ENCODE data around the gene ZNF516.
"Not testable (repeated sequence)": the region's sequence is repeated elsewhere in the genome, so short reads cannot be mapped to it uniquely, and the experiment has no call there.

Gene ZNF516

GRCh38 chr18:76495006-76495370, at the start of gene ZNF516:
TSS of gene ZNF516 (minus strand) at chr18:76495242. CDS start at chr18:76443054, 52,188 bp downstream.
- DNase-seq = no peak

DNA sequence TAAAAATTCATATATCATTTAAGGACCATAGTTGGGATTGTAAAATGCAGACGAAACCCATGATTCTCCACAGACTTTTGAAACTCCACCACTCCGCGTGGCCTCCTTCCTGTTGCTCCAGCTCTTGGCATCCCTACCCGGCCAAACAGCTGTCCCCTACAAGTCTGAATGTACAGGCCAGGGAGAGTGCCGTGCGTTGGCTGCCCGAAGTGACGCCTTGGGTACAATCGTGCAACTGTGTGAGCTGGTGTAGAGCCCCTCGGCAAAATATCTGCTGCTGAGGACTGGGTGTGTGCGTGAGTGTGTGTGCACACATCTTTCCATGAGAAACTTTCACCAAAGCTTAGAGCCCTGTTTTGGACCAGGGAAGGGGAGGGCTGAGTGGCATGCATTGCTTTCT, 43.8 kb upstream of the ZNF516 start:
- no peak for DNase-seq

GRCh38 chr18:76537621-76538020, 42.6 kb upstream of the ZNF516 start:
- no peak for DNase-seq

DNA sequence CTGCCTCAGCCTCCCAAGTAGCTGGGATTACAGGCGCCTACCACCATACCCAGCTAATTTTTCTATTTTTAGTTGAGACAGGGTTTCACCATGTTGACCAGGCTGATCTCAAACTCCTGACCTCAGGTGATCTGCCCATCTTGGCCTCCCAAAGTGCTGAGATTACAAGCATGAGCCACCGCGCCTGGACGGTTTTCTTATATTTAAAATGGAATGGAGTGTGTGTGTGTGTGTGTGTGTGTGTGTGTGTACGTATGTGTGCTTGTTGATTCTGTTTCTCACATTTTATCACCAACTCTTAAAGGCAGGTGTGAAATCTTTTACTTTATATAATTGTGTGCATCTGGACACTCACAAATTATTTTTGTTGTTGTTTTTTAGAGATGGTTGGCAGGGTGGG, 41.6 kb upstream of the ZNF516 start:
- DNase-seq = not testable (repeated sequence)

GRCh38 chr18:76532875-76533274, 37.8 kb upstream of the ZNF516 start:
- no peak for DNase-seq

GRCh38 chr18:76530846-76531245, 35.8 kb upstream of the ZNF516 start:
- no peak for DNase-seq

GRCh38 chr18:76530391-76530790, 35.3 kb upstream of the ZNF516 start:
- no peak for DNase-seq

DNA sequence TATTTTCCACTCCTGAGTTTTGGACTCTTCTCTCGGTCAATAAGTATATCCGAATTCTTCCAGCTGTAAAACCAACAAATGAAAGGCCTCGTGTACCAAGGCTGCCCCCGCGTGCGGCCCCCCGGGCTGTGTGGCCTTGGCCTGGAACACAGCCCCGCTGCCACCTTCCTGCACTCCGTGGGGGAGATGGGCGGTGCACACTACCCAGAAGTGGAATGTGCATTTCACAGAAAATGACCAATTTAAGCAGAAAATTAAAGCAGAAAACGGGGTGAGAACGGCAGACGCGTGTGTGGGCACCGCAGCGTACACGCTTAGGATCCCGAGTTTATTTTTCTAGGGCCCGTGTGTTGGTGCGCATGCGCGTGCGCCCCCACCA, 34.4 kb upstream of the ZNF516 start:
- no peak for DNase-seq

GRCh38 chr18:76528477-76529432, 33.7 kb upstream of the ZNF516 start:
- no peak for DNase-seq

GRCh38 chr18:76525911-76526310, 30.9 kb upstream of the ZNF516 start:
- no peak for DNase-seq

GRCh38 chr18:76524900-76525698, 30.1 kb upstream of the ZNF516 start:
- DNase-seq = no peak

- DNase-seq = no peak
These were observed 29.4 kb upstream of the ZNF516 start for GRCh38 chr18:76524477-76524876.

GRCh38 chr18:76522551-76522950, 27.5 kb upstream of the ZNF516 start:
- no peak for DNase-seq

GRCh38 chr18:76522122-76522503, 27.1 kb upstream of the ZNF516 start:
- no peak for DNase-seq

- no peak for DNase-seq
These were observed 26.5 kb upstream of the ZNF516 start for GRCh38 chr18:76521417-76522121.

DNA sequence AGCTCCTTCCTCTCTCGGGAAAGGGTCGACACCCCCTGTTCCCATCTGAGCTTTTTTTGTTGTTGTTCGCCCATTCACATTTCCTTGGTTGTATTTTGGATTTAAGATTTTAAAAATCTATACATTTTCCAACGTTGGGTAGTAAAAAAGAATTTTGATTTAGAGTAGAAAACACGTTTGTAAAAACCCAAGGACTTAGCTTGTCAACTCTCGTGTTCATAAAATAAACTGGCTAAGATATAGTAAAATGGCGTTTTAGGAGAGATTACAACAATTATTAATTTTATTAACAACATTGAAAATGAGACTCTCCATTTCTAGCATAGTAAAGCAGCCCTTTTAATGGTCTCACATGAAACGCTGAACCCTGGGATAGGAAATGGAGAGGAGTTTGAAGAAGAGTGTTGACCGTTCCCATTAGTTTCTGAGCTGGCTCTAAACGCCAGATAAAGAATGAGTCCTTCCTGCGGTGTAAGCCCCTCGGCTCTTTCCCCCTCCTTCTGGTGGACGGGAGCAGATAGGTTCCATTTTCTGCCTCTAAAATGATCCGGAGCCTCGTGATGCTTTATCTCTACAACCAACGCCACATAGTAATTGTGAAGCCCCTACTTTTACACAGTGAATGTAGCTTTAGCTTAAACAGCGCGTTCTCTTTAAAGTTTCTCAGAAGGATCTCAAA, 24.0 kb upstream of the ZNF516 start:
- no peak for DNase-seq

DNA sequence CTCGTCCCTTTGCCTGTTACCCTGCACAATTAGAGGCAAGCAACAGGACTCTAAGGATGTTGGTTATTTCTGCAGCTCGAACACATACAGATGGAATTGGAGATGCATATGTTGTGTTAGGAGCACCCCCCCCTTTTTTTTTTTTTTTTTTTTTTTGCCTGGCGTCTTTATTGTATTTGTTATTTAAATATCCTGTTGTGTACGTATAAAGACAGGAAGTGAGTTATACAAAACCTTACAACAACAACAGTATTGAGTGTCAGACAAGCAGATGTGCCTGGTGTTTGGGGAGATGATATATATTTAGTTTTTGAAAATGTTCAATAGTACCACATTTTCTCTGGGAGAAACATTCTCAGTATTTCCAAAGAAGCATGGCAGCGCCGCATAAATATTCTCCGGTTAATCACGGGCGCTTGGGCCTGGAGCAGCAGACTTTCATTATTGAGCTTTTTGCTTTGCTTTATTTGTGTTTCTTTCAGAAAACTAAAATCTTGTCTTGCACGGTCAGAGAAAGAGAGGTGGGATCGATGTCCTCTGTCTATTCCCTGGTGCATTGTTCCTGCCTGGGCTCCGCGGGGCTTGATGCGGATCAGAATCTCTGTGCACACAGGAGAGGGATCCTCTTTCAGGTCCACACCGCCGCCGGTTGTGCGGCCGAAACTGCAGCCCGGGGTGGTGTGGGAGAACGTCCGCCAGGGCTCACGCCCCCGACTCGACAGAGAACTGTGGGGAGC, 23.2 kb upstream of the ZNF516 start:
- no peak for DNase-seq

GRCh38 chr18:76515576-76515975, 20.5 kb upstream of the ZNF516 start:
- DNase-seq = no peak

- DNase-seq = no peak
These were observed 19.5 kb upstream of the ZNF516 start for GRCh38 chr18:76514573-76514972.

GRCh38 chr18:76507830-76508385, 12.9 kb upstream of the ZNF516 start:
- DNase-seq = no peak

GRCh38 chr18:76506974-76507764, 12.1 kb upstream of the ZNF516 start:
- no peak for DNase-seq

Measured in activated CD8-positive, alpha-beta memory T cell treated with anti-CD3 and anti-CD28 coated beads for 24 hours (primary cell).